Measurements from ENCODE around the gene CARD16. TPM values are rescaled to one million over a fixed set of nuclear protein-coding genes. Genes with fewer than 3 reads are reported as not detected.
"Not testable (repeated sequence)": the region's sequence is repeated elsewhere in the genome, so short reads cannot be mapped to it uniquely, and the experiment has no call there.

Gene CARD16
- total and polyA plus RNA-seq, 4 donors, result 11.8 to 30.6 (median 19.7) TPM

DNA sequence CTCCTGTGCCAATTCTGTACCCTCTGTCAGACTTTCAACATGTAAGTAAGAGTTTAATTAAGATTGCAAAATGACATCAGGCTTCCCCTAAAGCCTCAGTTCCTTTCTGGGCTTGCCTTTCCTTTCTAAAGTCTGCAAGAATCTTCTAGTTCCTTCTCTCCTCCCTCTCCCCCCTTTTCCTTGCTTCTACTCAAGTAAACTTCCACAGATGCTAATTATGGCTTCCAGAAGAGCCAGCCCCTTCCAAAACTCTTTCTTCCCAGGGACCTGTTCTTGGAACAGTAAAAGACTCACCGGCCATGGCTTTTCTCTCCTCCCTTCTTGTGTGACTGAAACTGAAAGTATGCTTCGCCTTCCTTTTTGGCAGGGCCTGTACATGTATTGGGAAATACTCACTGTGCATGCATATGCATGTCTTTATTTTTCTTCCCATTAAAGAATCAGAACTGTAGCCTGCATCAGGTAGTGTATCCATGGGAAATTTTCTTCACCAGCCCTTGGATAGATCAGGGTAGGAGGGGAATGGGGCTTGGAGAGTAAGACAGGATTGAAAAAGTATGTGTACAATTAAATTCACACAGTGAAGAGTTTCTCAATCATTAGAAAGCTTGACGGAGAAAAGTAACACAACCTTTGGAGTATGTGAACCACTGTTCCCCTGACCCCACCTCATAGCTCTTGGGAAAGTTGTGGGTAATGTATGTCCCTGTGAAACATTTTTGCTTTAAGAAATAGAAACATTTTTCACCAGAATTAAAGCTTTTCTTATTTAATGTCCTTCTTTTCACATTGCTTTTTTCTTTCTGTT lies 10.1 kb downstream of the CARD16 start, which contains the start of gene CASP1:
CASP1 (minus strand) TSS at position 332 of the 808 bp plus-strand sequence; CDS start at position 301, 31 bp downstream.
- ATAC-seq (ENCODE audit: low FRiP score), result peak; percentile 88
- no peaks in the 10 kb centered on the region for H3K4me1 ChIP-seq (ENCODE audit: control insufficient read depth in 1 of 2, insufficient read depth in 2 of 2, low read length in 2 of 2)
- H3K27me3 ChIP-seq (ENCODE audit: control insufficient read depth in 1 of 2, insufficient read depth in 2 of 2, low read length in 1 of 2), result no peaks in the 10 kb centered on the region
- no peaks in the 10 kb centered on the region for H3K9me3 ChIP-seq (ENCODE audit: control insufficient read depth, low read length)
- H3K36me3 ChIP-seq (ENCODE audit: control insufficient read depth in 1 of 2, insufficient read depth in 2 of 2, low read length in 1 of 2), result no peaks in the 10 kb centered on the region
- H3K27ac ChIP-seq (ENCODE audit: low read depth in 1 of 2, low read length in 2 of 2), result no peak within 1 kb of the TSS
- H3K4me3 ChIP-seq (ENCODE audit: low read length in 2 of 2), result peak within 1 kb of the TSS in 1 of 2 donors; percentile 54
- intact Hi-C loops (cut with DNase I), result no loop called here
- no peak for DNase-seq
- WGBS, 2 donors, result 32 to 43% methylated on average over 3 of the region's 3 CpGs

- 78 to 90% methylated on average over 2 of the region's 2 CpGs for WGBS, 2 donors
- H3K4me1 ChIP-seq (ENCODE audit: control insufficient read depth in 1 of 2, insufficient read depth in 2 of 2, low read length in 2 of 2); DNase-seq; H3K27me3 ChIP-seq (ENCODE audit: control insufficient read depth in 1 of 2, insufficient read depth in 2 of 2, low read length in 1 of 2); intact Hi-C loops (cut with DNase I); H3K27ac ChIP-seq (ENCODE audit: low read depth in 1 of 2, low read length in 2 of 2); H3K9me3 ChIP-seq (ENCODE audit: control insufficient read depth, low read length); H3K36me3 ChIP-seq (ENCODE audit: control insufficient read depth in 1 of 2, insufficient read depth in 2 of 2, low read length in 1 of 2): not testable (repeated sequence)
- peak; percentile 9 for ATAC-seq (ENCODE audit: low FRiP score)
- peak overlapping the region in 1 of 2 donors; percentile 54 for H3K4me3 ChIP-seq (ENCODE audit: low read length in 2 of 2)
Observed at GRCh38 chr11:105034388-105034787, 10.7 kb downstream of the CARD16 start.

GRCh38 chr11:105033781-105034180 lies 11.4 kb downstream of the CARD16 start:
- WGBS, 2 donors, result 85% methylated on average over 1 of the region's 1 CpG
- H3K4me3 ChIP-seq (ENCODE audit: low read length in 2 of 2), result no peak overlapping the region
- H3K27me3 ChIP-seq (ENCODE audit: control insufficient read depth in 1 of 2, insufficient read depth in 2 of 2, low read length in 1 of 2), result no peaks in the 10 kb centered on the region
- DNase-seq (no peak), ATAC-seq (ENCODE audit: low FRiP score) (no peak)
- H3K36me3 ChIP-seq (ENCODE audit: control insufficient read depth in 1 of 2, insufficient read depth in 2 of 2, low read length in 1 of 2), result no peaks in the 10 kb centered on the region
- H3K9me3 ChIP-seq (ENCODE audit: control insufficient read depth, low read length), result no peaks in the 10 kb centered on the region
- no peaks in the 10 kb centered on the region for H3K4me1 ChIP-seq (ENCODE audit: control insufficient read depth in 1 of 2, insufficient read depth in 2 of 2, low read length in 2 of 2)
- H3K27ac ChIP-seq (ENCODE audit: low read depth in 1 of 2, low read length in 2 of 2), result no peak overlapping the region
- intact Hi-C loops (cut with DNase I), result no loop called here

- no peaks in the 10 kb centered on the region for H3K9me3 ChIP-seq (ENCODE audit: control insufficient read depth, low read length)
- intact Hi-C loops (cut with DNase I), result no loop called here
- H3K4me3 ChIP-seq (ENCODE audit: low read length in 2 of 2), result no peak overlapping the region
- no peaks in the 10 kb centered on the region for H3K4me1 ChIP-seq (ENCODE audit: control insufficient read depth in 1 of 2, insufficient read depth in 2 of 2, low read length in 2 of 2)
- H3K27ac ChIP-seq (ENCODE audit: low read depth in 1 of 2, low read length in 2 of 2), result no peak overlapping the region
- 85 to 92% methylated on average over 3 of the region's 3 CpGs for WGBS, 2 donors
- peak in 1 of 2 donors; percentile 54 for DNase-seq
- H3K27me3 ChIP-seq (ENCODE audit: control insufficient read depth in 1 of 2, insufficient read depth in 2 of 2, low read length in 1 of 2), result no peaks in the 10 kb centered on the region
- no peaks in the 10 kb centered on the region for H3K36me3 ChIP-seq (ENCODE audit: control insufficient read depth in 1 of 2, insufficient read depth in 2 of 2, low read length in 1 of 2)
- no peak for ATAC-seq (ENCODE audit: low FRiP score)
Observed at GRCh38 chr11:105033343-105033742, 11.8 kb downstream of the CARD16 start.

DNA sequence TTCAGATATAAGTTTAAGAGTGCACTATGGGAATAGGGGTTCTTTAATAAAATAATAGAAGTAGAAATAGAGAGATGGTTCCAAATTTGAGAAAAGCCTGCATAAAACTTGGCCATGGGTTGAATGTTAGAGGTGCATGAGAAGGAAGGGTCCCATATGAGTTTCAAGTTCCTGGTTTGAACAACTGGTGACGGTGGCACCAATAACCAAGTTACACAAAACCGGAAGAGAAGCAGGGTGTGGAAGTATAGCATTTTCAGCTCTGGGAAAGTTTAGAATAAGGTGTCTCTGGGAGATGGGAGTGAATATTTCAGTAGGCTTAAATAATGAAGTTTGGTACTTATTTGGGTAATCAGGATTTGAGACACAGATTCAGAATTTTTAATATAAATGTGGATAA lies 12.6 kb downstream of the CARD16 start:
- no peaks in the 10 kb centered on the region for H3K9me3 ChIP-seq (ENCODE audit: control insufficient read depth, low read length)
- no peak for DNase-seq
- H3K36me3 ChIP-seq (ENCODE audit: control insufficient read depth in 1 of 2, insufficient read depth in 2 of 2, low read length in 1 of 2), result no peaks in the 10 kb centered on the region
- intact Hi-C loops (cut with DNase I), result no loop called here
- ATAC-seq (ENCODE audit: low FRiP score), result no peak
- no peaks in the 10 kb centered on the region for H3K4me1 ChIP-seq (ENCODE audit: control insufficient read depth in 1 of 2, insufficient read depth in 2 of 2, low read length in 2 of 2)
- H3K27ac ChIP-seq (ENCODE audit: low read depth in 1 of 2, low read length in 2 of 2), result no peak overlapping the region
- 94 to 96% methylated on average over 2 of the region's 2 CpGs for WGBS, 2 donors
- H3K4me3 ChIP-seq (ENCODE audit: low read length in 2 of 2), result no peak overlapping the region
- no peaks in the 10 kb centered on the region for H3K27me3 ChIP-seq (ENCODE audit: control insufficient read depth in 1 of 2, insufficient read depth in 2 of 2, low read length in 1 of 2)

- Histone ChIP-seq H3K36me3 (ENCODE audit: control insufficient read depth in 1 of 2, insufficient read depth in 2 of 2, low read length in 1 of 2) (no peaks in the 10 kb centered on the region), H3K9me3 (ENCODE audit: control insufficient read depth, low read length) (no peaks in the 10 kb centered on the region), H3K27ac (ENCODE audit: low read depth in 1 of 2, low read length in 2 of 2) (no peak overlapping the region), H3K4me3 (ENCODE audit: low read length in 2 of 2) (no peak overlapping the region), H3K27me3 (ENCODE audit: control insufficient read depth in 1 of 2, insufficient read depth in 2 of 2, low read length in 1 of 2) (no peaks in the 10 kb centered on the region), H3K4me1 (ENCODE audit: control insufficient read depth in 1 of 2, insufficient read depth in 2 of 2, low read length in 2 of 2) (no peaks in the 10 kb centered on the region)
- intact Hi-C loops (cut with DNase I), result no loop called here
- DNase-seq (no peak), ATAC-seq (ENCODE audit: low FRiP score) (no peak)
- 80 to 85% methylated on average over 3 of the region's 3 CpGs for WGBS, 2 donors
Observed at GRCh38 chr11:105027678-105028077, 17.5 kb downstream of the CARD16 start.

GRCh38 chr11:105024394-105024793 lies 20.7 kb downstream of the CARD16 start:
- H3K4me3 ChIP-seq (ENCODE audit: low read length in 2 of 2), result no peak overlapping the region
- no peaks in the 10 kb centered on the region for H3K36me3 ChIP-seq (ENCODE audit: control insufficient read depth in 1 of 2, insufficient read depth in 2 of 2, low read length in 1 of 2)
- H3K4me1 ChIP-seq (ENCODE audit: control insufficient read depth in 1 of 2, insufficient read depth in 2 of 2, low read length in 2 of 2), result no peaks in the 10 kb centered on the region
- 91 to 100% methylated on average over 1 of the region's 1 CpG for WGBS, 2 donors
- no peaks in the 10 kb centered on the region for H3K9me3 ChIP-seq (ENCODE audit: control insufficient read depth, low read length)
- no peak overlapping the region for H3K27ac ChIP-seq (ENCODE audit: low read depth in 1 of 2, low read length in 2 of 2)
- DNase-seq (no peak), ATAC-seq (ENCODE audit: low FRiP score) (no peak)
- no peaks in the 10 kb centered on the region for H3K27me3 ChIP-seq (ENCODE audit: control insufficient read depth in 1 of 2, insufficient read depth in 2 of 2, low read length in 1 of 2)
- intact Hi-C loops (cut with DNase I), result no loop called here

GRCh38 chr11:105023003-105023402 lies 22.1 kb downstream of the CARD16 start, which contains the start of gene CASP5:
Gene CASP5 (minus strand): TSS chr11:105023168. CDS start chr11:105023136, 32 bp downstream.
- no peaks in the 10 kb centered on the region for H3K4me1 ChIP-seq (ENCODE audit: control insufficient read depth in 1 of 2, insufficient read depth in 2 of 2, low read length in 2 of 2)
- no peaks in the 10 kb centered on the region for H3K36me3 ChIP-seq (ENCODE audit: control insufficient read depth in 1 of 2, insufficient read depth in 2 of 2, low read length in 1 of 2)
- no peak within 1 kb of the TSS for H3K4me3 ChIP-seq (ENCODE audit: low read length in 2 of 2)
- no peaks in the 10 kb centered on the region for H3K9me3 ChIP-seq (ENCODE audit: control insufficient read depth, low read length)
- no peak within 1 kb of the TSS for H3K27ac ChIP-seq (ENCODE audit: low read depth in 1 of 2, low read length in 2 of 2)
- intact Hi-C loops (cut with DNase I), result no loop called here
- no peaks in the 10 kb centered on the region for H3K27me3 ChIP-seq (ENCODE audit: control insufficient read depth in 1 of 2, insufficient read depth in 2 of 2, low read length in 1 of 2)
- DNase-seq (no peak), ATAC-seq (ENCODE audit: low FRiP score) (no peak)

GRCh38 chr11:105022527-105022926 lies 22.6 kb downstream of the CARD16 start:
- no peaks in the 10 kb centered on the region for H3K4me1 ChIP-seq (ENCODE audit: control insufficient read depth in 1 of 2, insufficient read depth in 2 of 2, low read length in 2 of 2)
- DNase-seq (no peak), ATAC-seq (ENCODE audit: low FRiP score) (no peak)
- intact Hi-C loops (cut with DNase I), result no loop called here
- no peaks in the 10 kb centered on the region for H3K27me3 ChIP-seq (ENCODE audit: control insufficient read depth in 1 of 2, insufficient read depth in 2 of 2, low read length in 1 of 2)
- H3K9me3 ChIP-seq (ENCODE audit: control insufficient read depth, low read length), result no peaks in the 10 kb centered on the region
- H3K36me3 ChIP-seq (ENCODE audit: control insufficient read depth in 1 of 2, insufficient read depth in 2 of 2, low read length in 1 of 2), result no peaks in the 10 kb centered on the region
- 53 to 55% methylated on average over 2 of the region's 2 CpGs for WGBS, 2 donors
- H3K27ac ChIP-seq (ENCODE audit: low read depth in 1 of 2, low read length in 2 of 2), result no peak overlapping the region
- no peak overlapping the region for H3K4me3 ChIP-seq (ENCODE audit: low read length in 2 of 2)

Measured in aorta (tissue), 5 donors.